G401.6 (cell line): Measurements from ENCODE around the gene GEMIN8.

Source experiments
- FAIRE-seq: peaks from 2 replicates; lab custom pipeline; 2012; peaks lifted over from hg19 to GRCh38; lab: Jason Lieb, UNC

Gene GEMIN8

GRCh38 chrX:14015294-14015693, 14.4 kb downstream of the GEMIN8 start:
- FAIRE-seq: no peak

- FAIRE-seq: no peak
Observed at GRCh38 chrX:14014526-14014925, 15.2 kb downstream of the GEMIN8 start.

- no peak for FAIRE-seq
Observed at GRCh38 chrX:14013054-14013453, 16.6 kb downstream of the GEMIN8 start.

DNA sequence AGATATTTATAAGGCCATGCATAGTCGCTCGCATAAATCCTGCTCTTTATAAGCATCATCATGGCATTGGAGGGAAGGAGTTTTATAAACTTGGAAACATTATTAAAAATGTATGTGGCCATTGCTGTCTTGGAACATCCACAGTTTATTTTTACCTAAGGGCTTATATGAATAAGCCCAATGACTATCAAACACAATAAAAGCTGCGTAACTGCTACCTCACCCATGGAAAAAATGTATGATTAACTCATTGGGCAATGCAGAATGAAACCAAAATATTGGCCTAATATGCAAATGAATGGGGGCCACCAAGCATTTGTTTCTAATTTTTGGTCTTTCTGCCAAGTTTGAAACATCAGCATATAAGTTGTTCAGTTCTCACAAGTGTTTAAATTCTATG, 19.1 kb downstream of the GEMIN8 start:
- FAIRE-seq: no peak

DNA sequence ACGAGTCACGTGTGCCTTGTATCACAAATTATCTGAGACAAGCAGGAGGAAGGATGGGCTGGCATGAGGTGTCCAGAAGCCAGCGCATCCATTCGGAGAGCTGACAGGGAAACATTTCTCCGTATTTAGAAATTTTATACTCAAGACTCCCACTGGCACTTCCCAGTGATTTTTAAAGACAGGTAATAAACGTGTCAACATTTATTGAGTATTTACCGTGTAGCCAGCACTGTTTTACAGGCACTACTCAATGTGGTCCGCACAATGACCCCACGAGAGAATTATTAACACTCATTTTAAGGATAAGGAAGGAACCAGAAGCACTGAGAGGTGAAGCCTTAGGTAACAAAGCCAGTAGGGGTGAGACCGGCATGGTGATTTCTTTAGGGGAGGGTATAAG, 23.2 kb downstream of the GEMIN8 start:
- no peak for FAIRE-seq

- no peak for FAIRE-seq
Observed at GRCh38 chrX:14003876-14004425, 25.7 kb downstream of the GEMIN8 start.

- no peak for FAIRE-seq
Observed at GRCh38 chrX:14003028-14003427, 26.7 kb downstream of the GEMIN8 start.

- no peak for FAIRE-seq
Observed at GRCh38 chrX:13996650-13997049, 33.0 kb downstream of the GEMIN8 start.

DNA sequence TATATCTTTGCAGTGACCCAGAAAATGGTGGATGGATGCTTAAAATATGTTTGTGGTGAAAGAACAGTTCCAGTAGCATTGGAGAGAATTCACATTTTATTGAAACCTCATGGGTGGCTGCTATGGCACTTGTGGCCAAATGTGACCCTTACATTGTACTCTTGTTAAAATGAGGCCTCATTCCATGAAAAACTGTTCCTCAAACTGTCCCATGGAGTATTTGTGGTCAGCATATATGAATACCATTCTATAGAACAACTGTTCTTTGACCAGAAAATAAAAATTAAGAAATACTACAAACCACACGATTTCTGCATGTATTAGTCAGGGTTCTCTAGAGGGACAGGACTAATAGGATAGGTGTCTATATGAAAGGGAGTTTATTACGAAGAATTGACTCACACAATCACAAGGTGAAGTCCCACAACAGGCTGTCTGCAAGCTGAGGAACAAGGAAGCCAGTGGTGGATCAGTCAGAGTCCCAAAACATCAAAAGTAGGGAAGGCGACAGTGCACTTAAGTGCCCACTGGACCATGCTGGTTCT, 35.1 kb downstream of the GEMIN8 start:
- FAIRE-seq: no peak

GRCh38 chrX:13994104-13994503, 35.6 kb downstream of the GEMIN8 start:
- FAIRE-seq: no peak

GRCh38 chrX:13990126-13990800, 39.4 kb downstream of the GEMIN8 start:
- no peak for FAIRE-seq

- FAIRE-seq: no peak
Observed at GRCh38 chrX:13985697-13986435, 43.8 kb downstream of the GEMIN8 start.

GRCh38 chrX:13983734-13984133, 46.0 kb downstream of the GEMIN8 start:
- FAIRE-seq: no peak

GRCh38 chrX:13968198-13968597, 61.5 kb downstream of the GEMIN8 start:
- no peak for FAIRE-seq

GRCh38 chrX:13967636-13968035, 62.1 kb downstream of the GEMIN8 start:
- FAIRE-seq: no peak

GRCh38 chrX:13966793-13967125, 62.9 kb downstream of the GEMIN8 start:
- no peak for FAIRE-seq

DNA sequence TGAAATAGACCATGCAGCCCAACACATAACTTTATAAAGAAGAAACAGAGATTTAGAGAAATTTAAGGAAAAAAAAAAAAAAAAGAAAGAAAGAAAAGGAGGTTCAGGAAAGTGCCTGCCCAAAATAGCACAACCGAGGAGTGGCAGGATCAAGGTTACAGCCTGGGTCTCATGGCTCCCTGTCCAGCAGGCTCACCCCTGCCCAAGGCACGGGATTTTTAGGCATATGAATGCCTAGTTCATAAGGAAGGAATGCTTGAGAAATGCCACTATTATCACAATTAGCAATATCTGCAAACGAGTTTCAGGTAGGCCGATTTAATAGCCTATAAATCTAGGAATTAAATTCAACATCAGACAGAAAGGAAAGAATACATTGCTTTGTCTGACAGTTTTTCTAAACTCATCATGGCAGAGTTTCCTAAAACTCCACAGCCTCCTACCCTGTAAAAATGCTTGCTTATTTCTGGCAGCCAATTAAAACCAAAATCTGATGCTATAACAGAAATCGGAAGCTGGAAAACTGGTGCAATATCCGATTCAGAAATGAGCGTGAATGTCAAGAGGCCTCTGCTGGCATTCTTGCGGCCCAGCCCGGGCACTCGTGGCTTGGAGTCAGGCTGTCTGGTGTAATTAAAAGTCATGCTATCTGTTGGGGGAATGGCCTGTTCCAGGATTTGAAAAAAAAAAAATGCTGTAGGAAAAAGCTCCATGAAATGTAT, 63.5 kb downstream of the GEMIN8 start:
- FAIRE-seq: no peak

GRCh38 chrX:13965531-13965930, 64.2 kb downstream of the GEMIN8 start:
- FAIRE-seq: no peak

DNA sequence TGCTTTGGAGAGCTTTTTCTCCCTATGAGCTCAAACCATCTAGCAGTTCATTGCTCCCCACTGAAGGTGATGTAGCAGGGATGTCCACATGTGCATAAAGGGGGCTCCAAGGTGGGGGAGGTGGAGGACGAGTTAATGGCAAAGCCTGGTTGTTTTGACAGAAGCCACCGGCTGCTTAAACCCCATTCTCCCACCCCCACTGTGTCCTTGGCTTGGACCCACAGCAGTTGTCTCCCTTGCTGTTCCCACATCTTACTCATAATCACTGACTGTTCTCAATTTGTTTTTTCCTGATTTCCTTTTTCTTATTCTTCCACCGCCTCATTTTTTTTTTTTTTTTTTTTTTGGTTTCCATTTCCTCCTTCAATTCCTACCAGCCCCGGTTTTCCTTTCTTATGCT, 72.7 kb downstream of the GEMIN8 start:
- FAIRE-seq: no peak
